ENCODE results near the gene POU4F1. TPM values are rescaled to one million over a fixed set of nuclear protein-coding genes. Genes with fewer than 3 reads are reported as not detected.

POU4F1 gene
- total and polyA plus RNA-seq, 2 of the 13 experiments (the other 11 are each of a cell fraction or from before 2014, with no cell fraction given): 1.0 to 1.1 TPM

DNA sequence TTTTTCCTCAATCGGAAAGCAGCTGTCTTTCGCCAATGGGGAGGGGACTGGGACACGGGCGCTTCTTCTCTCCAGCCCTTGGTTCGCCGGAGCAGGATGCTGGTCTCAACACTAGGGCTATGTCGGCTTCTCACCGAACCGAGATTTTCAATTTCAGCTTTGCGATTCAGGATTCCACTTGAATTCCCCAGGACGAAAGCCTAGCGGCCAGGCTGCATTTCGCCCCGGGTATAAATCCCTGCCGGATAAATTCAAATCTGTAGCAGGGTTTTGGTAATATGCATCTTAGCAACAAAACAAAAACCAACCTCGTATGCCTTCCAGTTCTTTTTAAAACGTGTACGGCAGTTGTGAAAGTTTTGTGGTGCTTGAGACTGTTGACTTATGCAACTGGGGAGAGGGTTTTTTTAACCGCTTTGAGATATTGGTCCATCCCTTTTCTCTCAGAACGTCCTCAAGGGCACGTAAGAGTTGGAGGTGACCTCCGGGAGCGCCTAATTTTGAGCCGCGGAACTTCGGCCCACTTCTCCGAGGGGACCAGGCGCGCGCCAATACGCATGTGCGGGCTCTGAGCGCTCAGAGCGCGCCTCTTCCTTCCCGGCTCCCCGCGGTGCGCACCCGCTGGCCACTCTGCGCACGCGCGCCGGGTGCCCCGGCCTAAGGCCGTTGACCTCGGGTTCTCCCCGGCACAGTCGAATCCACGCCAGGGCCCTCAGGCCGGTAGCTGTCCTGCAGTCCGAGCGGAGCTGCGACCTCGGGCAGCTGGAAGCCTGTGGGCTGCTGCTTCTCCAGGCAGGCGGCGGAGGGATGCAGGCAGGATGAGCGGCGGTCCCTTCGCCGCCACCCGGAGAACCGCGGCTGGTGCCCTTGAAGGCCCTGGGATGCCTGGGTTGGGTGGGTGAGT lies 7.6 kb downstream of the POU4F1 start (continued):
- TF ChIP-seq ZNF281 (CRISPR knock-in tag; IDR thresholded peaks at IDR 0.05; ENCODE audit: borderline replicate concordance): no peak
- peak; percentile 84 for TF ChIP-seq RXRA (CRISPR knock-in tag; IDR thresholded peaks at IDR 0.05)
- TF ChIP-seq, protein P1, sequence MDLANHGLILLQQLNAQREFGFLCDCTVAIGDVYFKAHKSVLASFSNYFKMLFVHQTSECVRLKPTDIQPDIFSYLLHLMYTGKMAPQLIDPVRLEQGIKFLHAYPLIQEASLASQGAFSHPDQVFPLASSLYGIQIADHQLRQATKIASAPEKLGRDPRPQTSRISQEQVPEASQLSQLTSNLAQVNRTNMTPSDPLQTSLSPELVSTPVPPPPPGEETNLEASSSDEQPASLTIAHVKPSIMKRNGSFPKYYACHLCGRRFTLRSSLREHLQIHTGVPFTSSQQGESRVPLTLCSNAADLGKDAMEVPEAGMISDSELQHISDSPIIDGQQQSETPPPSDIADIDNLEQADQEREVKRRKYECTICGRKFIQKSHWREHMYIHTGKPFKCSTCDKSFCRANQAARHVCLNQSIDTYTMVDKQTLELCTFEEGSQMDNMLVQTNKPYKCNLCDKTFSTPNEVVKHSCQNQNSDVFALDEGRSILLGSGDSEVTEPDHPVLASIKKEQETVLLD (CRISPR knock-in tag; IDR thresholded peaks at IDR 0.05; ENCODE audit: low read depth): no peak
- TF ChIP-seq HOMEZ (CRISPR knock-in tag; IDR thresholded peaks at IDR 0.05; ENCODE audit: low read depth): no peak
- no peak for TF ChIP-seq ZBTB39 (CRISPR knock-in tag; IDR thresholded peaks at IDR 0.05)
- no peak for TF ChIP-seq ZMAT5 (CRISPR knock-in tag; IDR thresholded peaks at IDR 0.05; ENCODE audit: borderline replicate concordance, low read depth)
- TF ChIP-seq ZNF30 (CRISPR knock-in tag; IDR thresholded peaks at IDR 0.05): no peak
- no peak for TF ChIP-seq ZNF547 (CRISPR knock-in tag; IDR thresholded peaks at IDR 0.05)
- no peak for TF ChIP-seq ZNF576 (CRISPR knock-in tag; IDR thresholded peaks at IDR 0.05)
- 0 out of 2 replicates have a peak, but pooled peaks have one; percentile 23 for TF ChIP-seq ZNF563 (CRISPR knock-in tag; IDR thresholded peaks at IDR 0.05)
- TF ChIP-seq ZNF552 (CRISPR knock-in tag; IDR thresholded peaks at IDR 0.05; ENCODE audit: borderline replicate concordance): no peak
- no peak for TF ChIP-seq ZNF788 (CRISPR knock-in tag; IDR thresholded peaks at IDR 0.05; ENCODE audit: borderline replicate concordance)
- TF ChIP-seq, protein P2, sequence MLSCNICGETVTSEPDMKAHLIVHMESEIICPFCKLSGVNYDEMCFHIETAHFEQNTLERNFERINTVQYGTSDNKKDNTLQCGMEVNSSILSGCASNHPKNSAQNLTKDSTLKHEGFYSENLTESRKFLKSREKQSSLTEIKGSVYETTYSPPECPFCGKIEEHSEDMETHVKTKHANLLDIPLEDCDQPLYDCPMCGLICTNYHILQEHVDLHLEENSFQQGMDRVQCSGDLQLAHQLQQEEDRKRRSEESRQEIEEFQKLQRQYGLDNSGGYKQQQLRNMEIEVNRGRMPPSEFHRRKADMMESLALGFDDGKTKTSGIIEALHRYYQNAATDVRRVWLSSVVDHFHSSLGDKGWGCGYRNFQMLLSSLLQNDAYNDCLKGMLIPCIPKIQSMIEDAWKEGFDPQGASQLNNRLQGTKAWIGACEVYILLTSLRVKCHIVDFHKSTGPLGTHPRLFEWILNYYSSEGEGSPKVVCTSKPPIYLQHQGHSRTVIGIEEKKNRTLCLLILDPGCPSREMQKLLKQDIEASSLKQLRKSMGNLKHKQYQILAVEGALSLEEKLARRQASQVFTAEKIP (CRISPR knock-in tag; IDR thresholded peaks at IDR 0.05; ENCODE audit: borderline replicate concordance): no peak
- TF ChIP-seq ZNF749 (CRISPR knock-in tag; IDR thresholded peaks at IDR 0.05; ENCODE audit: borderline replicate concordance): no peak
- TF ChIP-seq BRCA1 (CRISPR knock-in tag; IDR thresholded peaks at IDR 0.05): no peak
- peak; percentile 44 for TF ChIP-seq HNRNPLL (IDR thresholded peaks at IDR 0.05; ENCODE audit: low read depth, low read length, poor library complexity, severe bottlenecking)
- no peak for TF ChIP-seq RBAK (CRISPR knock-in tag; IDR thresholded peaks at IDR 0.05)
